Posterior vena cava (tissue), 2 donors: ENCODE results near the gene TRDMT1. TPM values are rescaled to one million over a fixed set of nuclear protein-coding genes. Genes with fewer than 3 reads are reported as not detected.
"Not testable (repeated sequence)": the region's sequence is repeated elsewhere in the genome, so short reads cannot be mapped to it uniquely, and the experiment has no call there.

Experiments
- DNase-seq: peaks from one replicate; pipeline ENCODE4 v3.0.0-alpha.2; 2020; ENCODE audit warnings: low spot score
- intact Hi-C, 2 donors: fragments of 100-400 bp; cut with DNase I; formaldehyde crosslinking; loops; one replicate each; pipeline versions ENCODE4 v1.14.1 to v1.14.2; 2022 to 2023
- total RNA-seq, 2 donors: library from RNA; stranded (reverse); fragmentation: NEBNext Ultra II Directional; extraction: Animal tissue kit (Norgen Biotek cat#: 25700); gene quantifications; one replicate each; pipeline ENCODE4 v1.2.1, GENCODE V29; 2021
- donor health status: DM: yes; HTN: yes; CAD: no.
- donor health status: DM: yes; HTN: yes; CAD: no.

TRDMT1 gene
- total RNA-seq, 2 donors from 2014 or later, result 9.5 to 11.0 TPM

DNA sequence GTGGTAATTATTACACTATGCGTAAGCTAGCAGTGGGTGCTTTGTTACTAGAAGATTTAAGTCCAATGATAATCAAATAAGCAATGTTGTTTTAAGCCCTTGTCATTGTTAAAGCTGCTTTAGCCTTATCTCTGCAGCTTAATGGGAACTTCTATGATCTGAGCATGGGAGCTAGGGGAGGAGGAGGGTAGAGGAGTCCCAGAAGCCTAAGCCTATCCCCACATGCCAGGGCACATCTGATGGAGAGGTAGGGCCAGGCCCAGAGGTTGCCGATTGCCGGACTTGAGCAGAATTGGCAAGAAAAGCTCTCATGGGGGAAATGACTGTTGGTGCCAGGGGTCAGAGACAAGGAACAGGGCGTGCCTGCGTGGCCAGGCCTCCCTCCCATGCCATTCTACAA lies 85.3 kb downstream of the TRDMT1 start:
- intact Hi-C loops, result no loop called here
- no peak for DNase-seq

DNA sequence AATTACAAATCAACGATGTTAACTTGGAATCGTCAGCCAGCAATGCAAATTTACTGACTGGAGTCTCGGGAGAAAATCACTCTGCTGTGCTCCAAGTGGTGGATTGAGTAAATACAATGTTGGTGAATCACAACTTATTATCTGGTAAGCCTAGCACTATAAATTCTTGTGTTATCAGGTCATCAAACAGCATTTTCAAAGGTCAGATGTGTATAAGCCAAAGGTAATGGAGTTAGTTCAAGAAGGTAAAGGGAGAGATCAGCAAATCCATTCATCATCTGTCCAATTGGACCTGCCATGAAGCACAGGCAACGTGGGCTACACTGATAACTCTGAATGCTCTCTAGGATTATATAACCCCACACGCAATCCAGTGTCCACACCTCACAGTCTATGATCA lies 85.8 kb downstream of the TRDMT1 start:
- intact Hi-C loops, result no loop called here

DNA sequence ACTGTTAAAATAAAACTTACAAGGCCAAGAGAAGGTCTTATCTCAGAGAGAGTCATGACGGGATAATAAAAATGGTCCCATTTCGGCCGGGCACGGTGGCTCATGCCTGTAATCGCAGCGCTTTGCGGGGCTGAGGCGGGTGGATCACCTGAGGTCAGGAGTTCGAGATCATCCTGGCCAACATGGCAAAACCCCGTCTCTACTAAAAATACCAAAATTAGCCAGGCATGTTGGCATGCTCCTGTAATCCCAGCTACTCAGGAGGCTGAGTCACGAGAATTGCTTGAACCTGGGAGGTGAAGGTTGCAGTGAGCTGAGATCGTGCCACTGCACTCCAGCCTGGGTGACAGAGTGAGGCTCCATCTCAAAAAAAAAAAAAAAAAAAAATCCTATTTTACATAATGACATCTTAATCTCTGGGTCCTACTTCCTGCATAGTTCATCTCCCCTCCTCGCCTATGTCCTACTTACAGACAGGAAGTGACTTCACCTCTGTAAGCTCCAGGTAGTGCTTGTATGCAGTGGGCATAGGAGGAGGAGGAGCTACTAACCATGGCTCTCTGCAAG lies 86.5 kb downstream of the TRDMT1 start:
- intact Hi-C loops, DNase-seq: not testable (repeated sequence)

More for the DNA sequence above, 85.8 kb downstream of the TRDMT1 start:
- no peak for DNase-seq

DNA sequence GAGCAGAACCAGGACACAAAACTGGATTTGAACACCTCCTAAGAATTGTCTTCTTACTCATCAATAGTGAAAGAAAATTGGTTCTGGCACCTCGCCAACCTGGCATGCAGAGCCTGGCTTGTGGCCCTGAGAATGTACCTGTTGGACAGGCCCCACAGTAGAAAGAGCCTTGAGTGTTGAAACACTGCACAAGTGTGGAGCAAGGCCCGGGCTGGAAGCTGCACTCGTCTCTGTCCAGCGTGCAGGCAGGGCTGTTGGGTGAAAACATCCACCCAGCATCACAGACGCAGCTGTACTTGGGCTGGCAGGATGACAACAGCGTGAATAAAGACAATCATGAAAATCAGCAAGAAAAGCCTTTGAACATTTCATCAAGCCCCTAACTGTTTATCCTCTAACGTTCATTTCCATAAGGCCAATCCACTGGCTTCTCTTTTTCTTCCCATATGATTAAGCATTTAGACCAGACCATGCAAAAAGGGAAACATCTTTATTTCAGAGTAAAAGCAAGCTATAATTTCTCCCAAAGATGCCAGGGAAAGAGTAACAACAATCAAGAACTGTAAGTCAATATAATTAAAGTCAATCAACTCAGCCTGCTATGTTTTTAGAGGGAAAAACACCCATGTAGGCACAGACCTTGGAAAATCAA lies 87.5 kb downstream of the TRDMT1 start:
- intact Hi-C loops, result no loop called here
- DNase-seq, result no peak

DNA sequence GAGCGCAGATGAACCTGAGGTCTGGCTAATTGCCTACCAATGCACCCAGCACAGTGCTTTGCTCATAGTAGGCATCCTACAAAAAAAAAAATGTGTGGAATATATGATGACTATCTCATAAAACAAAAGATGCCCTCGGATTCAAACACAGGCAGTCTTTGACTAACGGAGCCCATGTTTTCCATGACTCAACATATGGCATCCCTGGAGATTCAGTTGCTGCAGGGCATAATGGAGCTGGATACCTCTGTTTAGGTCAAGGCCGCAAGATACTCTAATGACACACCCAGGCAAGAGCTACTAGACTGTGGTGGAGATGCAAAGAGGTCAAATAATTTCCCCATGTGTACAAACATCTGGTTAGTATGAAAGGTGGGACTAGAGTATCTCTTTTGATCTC lies 88.1 kb downstream of the TRDMT1 start:
- no peak for DNase-seq
- intact Hi-C loops, result no loop called here

DNA sequence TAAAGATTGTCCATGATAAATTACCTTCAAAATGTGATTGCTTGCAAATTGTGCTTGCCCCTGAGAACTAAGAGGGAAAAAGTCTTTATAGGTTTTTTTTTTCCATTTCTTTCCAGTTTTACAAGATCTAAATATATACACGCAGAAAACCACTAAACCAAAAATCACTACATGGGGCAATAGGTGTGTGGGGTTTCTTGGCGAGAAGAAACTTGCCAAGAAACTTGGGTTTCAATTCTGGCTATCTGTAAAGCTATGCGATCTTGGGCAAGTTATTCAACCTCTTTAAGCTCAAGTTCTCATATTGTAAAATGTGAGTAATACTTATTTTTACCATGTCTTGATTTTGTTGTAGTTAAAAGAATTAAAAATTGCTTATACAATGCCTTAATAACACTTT lies 88.9 kb downstream of the TRDMT1 start:
- intact Hi-C loops, result no loop called here

DNA sequence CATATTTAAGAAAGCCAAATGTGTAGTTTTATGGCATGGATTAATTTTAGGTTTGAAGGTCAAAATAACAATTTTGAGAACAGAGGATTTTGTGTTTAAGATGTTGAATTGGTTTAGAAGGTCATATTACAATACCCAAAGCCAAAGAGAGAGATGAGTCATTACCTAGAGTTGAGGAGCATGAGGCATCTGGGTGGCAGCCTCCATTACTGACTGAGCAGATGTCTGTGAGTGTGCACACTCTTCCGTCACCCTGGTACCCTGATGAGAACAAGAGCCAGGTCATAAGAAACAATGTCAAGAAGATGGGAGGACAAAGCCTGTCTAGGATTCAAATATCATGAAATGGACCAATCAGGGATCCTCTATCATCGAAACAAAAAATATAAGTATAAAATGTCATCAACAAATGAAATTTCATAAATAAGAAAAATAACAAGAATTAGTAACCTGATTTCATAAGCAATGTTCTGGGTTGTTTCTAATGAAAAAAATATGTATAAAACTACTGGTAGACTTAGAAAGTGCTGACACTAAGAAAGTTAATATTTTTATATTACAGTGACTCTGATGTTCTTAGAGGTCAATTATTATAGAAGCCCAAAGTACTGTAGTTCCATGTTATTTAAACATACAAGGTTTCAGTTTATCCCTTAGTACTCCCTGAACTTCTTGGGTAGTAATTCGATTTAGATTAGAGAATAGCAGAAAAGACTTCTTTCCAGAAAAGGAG lies 91.8 kb downstream of the TRDMT1 start:
- intact Hi-C loops, result no loop called here
- no peak for DNase-seq

More for the DNA sequence above, 88.9 kb downstream of the TRDMT1 start:
- no peak for DNase-seq

DNA sequence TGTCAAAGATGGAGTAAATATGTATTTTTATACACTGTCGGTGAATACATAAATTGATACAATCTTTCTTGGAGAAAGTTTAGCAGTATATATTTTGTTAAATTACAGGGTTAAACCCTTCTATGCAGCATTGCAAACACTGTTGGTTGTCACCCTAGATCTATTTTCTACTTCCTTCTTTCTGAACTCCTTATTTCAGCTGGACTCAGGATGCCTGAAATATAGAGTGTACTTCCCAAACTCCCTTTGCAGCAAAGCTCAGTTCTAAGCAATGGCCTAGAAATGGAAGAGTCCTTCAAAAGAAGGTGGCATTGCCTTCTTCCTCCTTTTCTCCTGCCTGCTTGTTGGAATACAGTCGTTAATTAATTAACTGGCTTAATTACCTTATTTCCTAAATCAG lies 92.4 kb downstream of the TRDMT1 start:
- no peak for DNase-seq
- intact Hi-C loops, result no loop called here

DNA sequence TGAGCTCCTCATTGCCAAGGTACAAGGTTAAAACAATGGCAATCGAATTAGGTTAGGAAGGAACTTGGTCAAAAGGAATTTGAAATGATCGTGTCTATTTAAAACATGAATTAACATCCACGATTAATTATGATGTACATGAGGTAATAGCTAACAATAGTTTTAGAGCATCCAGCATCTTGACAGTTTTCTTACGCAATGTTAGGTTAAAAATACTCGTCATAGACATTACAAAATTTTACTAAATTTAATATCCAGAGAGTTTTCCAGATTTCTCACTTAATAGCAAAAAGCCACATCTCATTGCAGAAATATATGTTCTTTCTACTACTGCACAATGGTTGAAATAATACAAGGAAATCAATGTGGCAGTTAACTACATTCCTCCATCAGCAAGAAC lies 94.5 kb downstream of the TRDMT1 start:
- DNase-seq, result no peak
- intact Hi-C loops, result no loop called here

DNA sequence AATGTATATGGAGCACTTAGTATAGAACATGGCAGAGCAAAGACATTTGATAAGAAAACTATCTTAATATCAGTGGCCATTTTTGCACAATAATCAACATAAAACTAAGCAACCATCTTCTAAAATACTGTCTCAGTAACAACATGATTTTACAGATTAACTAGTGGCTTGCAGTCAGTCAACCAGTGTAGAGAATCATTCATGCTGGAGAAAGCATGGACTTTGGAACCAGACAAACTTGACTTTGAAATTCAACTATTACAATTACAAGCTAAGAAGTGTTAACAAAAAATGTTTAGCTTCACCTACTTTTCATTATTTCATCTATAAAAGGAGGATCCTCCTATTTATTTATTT lies 99.6 kb downstream of the TRDMT1 start:
- intact Hi-C loops, result no loop called here
- DNase-seq, result no peak

DNA sequence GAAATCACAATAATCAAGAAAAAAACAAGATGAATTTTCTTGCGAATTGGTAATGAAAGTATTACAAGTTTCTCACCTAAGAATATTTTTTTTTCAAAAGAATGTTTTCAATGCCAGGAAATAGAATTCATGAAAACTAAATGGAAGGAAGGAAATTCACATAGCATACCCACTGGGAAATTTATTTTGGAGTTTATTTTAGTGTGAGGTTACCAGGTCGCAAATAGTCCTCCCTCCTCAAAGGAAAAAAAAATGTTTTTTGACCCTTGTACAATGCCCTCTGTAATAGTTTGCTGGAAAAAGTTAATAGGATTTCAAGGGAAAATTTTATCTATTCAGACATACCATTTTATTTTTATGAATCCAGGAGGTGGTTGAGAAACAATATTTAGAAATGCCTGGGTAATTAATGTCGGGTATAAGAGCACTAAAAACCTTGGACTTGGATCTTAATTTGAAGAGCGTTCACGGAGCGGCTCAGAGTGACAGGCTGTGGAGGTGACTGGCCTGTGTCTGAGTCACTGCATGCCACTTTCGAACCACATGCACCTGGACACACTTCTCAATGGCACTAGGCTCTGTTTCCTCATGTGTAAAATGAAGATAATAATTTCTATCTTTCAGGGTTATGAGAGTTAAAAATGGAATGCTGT lies 100.1 kb downstream of the TRDMT1 start:
- intact Hi-C loops, result no loop called here
- DNase-seq, result no peak

DNA sequence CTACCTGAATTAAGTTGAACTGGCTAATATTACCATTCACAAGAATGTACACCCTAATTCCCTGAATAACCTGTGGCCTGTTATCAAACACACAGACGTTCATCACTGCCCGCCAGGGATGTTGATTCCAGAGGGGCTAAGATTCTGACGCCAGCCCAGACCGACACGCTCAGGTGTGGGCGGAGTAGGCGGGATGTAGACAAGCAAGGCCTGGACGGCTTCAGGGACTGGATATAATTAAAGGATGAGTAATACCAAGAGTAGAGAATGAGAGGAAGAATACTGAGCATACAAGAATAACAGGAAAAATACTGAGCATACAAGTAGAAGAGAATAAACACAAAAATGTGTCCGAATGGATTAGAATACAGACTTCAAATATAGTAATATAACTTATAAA lies 100.9 kb downstream of the TRDMT1 start:
- no peak for DNase-seq
- intact Hi-C loops, result no loop called here

DNA sequence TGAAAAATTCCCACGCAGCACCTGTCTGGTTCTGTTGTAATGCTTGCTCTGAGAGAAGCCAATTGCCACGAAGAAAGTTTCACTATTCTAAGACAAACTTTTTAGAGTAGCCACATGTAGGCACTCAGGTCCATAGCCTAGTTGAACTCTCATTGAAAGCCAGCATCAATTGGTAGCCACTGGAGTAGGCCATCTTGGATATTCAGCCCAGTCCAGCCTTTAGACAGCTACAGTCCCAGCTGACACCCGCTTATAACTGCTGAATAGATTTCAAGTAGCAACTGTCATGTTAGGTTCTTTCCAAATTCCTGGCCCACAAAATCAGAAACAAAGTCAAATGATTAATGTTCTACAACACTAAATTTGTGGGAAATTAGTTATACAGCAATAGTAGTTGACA lies 103.5 kb downstream of the TRDMT1 start:
- intact Hi-C loops, result no loop called here
- DNase-seq, result no peak

Other genes with a start within 250 kb of the TRDMT1 start
- 1 to 10 TPM; 1.1 to 2.3 TPM for gene CUBN, start 71.9 kb downstream of the TRDMT1 start, total RNA-seq
- gene VIM, start 26.6 kb upstream of the TRDMT1 start, total RNA-seq, result 1,000 to 10,000 TPM; 2,278 to 2,643 TPM